Measurements from ENCODE around the gene UNC119.

- TF ChIP-seq, protein P1, sequence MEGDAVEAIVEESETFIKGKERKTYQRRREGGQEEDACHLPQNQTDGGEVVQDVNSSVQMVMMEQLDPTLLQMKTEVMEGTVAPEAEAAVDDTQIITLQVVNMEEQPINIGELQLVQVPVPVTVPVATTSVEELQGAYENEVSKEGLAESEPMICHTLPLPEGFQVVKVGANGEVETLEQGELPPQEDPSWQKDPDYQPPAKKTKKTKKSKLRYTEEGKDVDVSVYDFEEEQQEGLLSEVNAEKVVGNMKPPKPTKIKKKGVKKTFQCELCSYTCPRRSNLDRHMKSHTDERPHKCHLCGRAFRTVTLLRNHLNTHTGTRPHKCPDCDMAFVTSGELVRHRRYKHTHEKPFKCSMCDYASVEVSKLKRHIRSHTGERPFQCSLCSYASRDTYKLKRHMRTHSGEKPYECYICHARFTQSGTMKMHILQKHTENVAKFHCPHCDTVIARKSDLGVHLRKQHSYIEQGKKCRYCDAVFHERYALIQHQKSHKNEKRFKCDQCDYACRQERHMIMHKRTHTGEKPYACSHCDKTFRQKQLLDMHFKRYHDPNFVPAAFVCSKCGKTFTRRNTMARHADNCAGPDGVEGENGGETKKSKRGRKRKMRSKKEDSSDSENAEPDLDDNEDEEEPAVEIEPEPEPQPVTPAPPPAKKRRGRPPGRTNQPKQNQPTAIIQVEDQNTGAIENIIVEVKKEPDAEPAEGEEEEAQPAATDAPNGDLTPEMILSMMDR (IDR thresholded peaks at IDR 0.05) = no peak
- TF ChIP-seq POLR2AphosphoS5 (IDR thresholded peaks at IDR 0.05; ENCODE audit: low read depth, low read length) = no peak
- no peak for TF ChIP-seq SIN3A (IDR thresholded peaks at IDR 0.05; ENCODE audit: borderline replicate concordance, insufficient read depth, low read depth, low read length)
- TF ChIP-seq, protein P2, sequence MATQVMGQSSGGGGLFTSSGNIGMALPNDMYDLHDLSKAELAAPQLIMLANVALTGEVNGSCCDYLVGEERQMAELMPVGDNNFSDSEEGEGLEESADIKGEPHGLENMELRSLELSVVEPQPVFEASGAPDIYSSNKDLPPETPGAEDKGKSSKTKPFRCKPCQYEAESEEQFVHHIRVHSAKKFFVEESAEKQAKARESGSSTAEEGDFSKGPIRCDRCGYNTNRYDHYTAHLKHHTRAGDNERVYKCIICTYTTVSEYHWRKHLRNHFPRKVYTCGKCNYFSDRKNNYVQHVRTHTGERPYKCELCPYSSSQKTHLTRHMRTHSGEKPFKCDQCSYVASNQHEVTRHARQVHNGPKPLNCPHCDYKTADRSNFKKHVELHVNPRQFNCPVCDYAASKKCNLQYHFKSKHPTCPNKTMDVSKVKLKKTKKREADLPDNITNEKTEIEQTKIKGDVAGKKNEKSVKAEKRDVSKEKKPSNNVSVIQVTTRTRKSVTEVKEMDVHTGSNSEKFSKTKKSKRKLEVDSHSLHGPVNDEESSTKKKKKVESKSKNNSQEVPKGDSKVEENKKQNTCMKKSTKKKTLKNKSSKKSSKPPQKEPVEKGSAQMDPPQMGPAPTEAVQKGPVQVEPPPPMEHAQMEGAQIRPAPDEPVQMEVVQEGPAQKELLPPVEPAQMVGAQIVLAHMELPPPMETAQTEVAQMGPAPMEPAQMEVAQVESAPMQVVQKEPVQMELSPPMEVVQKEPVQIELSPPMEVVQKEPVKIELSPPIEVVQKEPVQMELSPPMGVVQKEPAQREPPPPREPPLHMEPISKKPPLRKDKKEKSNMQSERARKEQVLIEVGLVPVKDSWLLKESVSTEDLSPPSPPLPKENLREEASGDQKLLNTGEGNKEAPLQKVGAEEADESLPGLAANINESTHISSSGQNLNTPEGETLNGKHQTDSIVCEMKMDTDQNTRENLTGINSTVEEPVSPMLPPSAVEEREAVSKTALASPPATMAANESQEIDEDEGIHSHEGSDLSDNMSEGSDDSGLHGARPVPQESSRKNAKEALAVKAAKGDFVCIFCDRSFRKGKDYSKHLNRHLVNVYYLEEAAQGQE (IDR thresholded peaks at IDR 0.05; ENCODE audit: insufficient read depth in 1 of 2, low read depth in 2 of 2, low read length in 1 of 2) = no peak
Observed at GRCh38 chr17:28501421-28502284, 50.8 kb downstream of the UNC119 start.
